Loucy (cell line): Measurements from ENCODE around the gene PDGFRA.

Experiments used
- EZH2phosphoT487 ChIP-seq: fragments of 200-600 bp; IDR thresholded peaks from 2 replicates; pipeline ENCODE4 v1.6.1; 2018; ENCODE audit warnings: antibody characterized with exemption, mild to moderate bottlenecking, moderate library complexity, borderline replicate concordance
- TF ChIP-seq, protein P1 (sequence below): fragments of 200-600 bp; sonication (generic); conservative IDR thresholded peaks from 2 replicates; pipeline ENCODE4 v1.5.1; 2014; ENCODE audit warnings: mild to moderate bottlenecking, antibody characterized with exemption, low read length

DNA sequence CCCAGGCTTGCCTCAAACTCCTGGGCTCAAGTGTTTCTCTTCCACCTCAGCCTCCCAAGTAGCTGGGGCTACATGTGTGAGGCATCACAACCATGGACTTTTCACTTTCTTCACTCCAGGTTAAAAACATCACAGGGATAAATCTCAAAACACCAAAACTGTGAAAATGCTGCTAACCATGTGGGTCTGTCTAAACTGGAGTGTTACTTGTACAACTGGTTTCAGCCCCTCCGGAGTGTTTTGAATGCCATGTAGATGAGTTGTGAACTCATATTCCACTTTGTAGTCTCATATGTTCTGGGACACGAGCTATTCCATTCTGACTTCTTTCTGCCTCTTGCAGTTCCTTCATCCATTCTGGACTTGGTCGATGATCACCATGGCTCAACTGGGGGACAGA, 43.0 kb downstream of the PDGFRA start:
- no peak for TF ChIP-seq EZH2phosphoT487
- TF ChIP-seq, protein P1, sequence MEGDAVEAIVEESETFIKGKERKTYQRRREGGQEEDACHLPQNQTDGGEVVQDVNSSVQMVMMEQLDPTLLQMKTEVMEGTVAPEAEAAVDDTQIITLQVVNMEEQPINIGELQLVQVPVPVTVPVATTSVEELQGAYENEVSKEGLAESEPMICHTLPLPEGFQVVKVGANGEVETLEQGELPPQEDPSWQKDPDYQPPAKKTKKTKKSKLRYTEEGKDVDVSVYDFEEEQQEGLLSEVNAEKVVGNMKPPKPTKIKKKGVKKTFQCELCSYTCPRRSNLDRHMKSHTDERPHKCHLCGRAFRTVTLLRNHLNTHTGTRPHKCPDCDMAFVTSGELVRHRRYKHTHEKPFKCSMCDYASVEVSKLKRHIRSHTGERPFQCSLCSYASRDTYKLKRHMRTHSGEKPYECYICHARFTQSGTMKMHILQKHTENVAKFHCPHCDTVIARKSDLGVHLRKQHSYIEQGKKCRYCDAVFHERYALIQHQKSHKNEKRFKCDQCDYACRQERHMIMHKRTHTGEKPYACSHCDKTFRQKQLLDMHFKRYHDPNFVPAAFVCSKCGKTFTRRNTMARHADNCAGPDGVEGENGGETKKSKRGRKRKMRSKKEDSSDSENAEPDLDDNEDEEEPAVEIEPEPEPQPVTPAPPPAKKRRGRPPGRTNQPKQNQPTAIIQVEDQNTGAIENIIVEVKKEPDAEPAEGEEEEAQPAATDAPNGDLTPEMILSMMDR, result no peak
